ENCODE data around the gene GPR158. TPM values are rescaled to one million over a fixed set of nuclear protein-coding genes. Genes with fewer than 3 reads are reported as not detected.

The GPR158 gene
- total RNA-seq, 1 donor from 2014 or later, result 0.12 TPM

GRCh38 chr10:25573316-25573715 lies 398.5 kb downstream of the GPR158 start:
- H3K27ac ChIP-seq, result no peak overlapping the region
- TF ChIP-seq CTCF (IDR thresholded peaks at IDR 0.05), result no peak
- H3K36me3 ChIP-seq, result no peaks in the 10 kb centered on the region
- no peaks in the 10 kb centered on the region for H3K9me3 ChIP-seq
- H3K4me3 ChIP-seq, result no peak overlapping the region
- no peaks in the 10 kb centered on the region for H3K4me1 ChIP-seq
- ATAC-seq (no peak), DNase-seq (no peak)
- H3K27me3 ChIP-seq (ENCODE audit: low read depth), result no peaks in the 10 kb centered on the region
- intact Hi-C loops (cut with DNase I), result no loop called here

DNA sequence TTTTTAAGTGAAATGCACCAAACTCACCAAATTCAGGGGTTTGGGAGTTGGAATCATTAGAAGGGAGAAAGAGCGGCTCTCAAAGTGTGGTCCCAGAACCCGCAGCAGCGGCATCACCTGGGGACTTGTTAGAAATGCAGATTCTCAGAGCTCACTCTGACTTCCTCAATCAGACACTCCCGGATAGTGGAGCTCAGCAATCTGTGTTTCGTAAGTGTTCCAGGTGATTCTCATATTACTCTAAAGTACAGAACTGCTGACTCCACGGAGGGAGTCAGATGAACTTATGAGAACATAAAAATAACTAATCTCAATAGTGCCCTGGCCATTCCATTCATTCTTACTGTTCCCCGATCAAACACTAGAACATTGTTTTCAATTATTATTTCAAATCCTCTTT lies 400.5 kb downstream of the GPR158 start:
- Histone ChIP-seq H3K27ac (no peak overlapping the region), H3K9me3 (no peaks in the 10 kb centered on the region), H3K4me1 (no peaks in the 10 kb centered on the region), H3K4me3 (no peak overlapping the region), H3K36me3 (no peaks in the 10 kb centered on the region), H3K27me3 (ENCODE audit: low read depth) (no peaks in the 10 kb centered on the region)
- TF ChIP-seq CTCF (IDR thresholded peaks at IDR 0.05), result no peak
- DNase-seq (no peak), ATAC-seq (peak; percentile 37 to 84)
- intact Hi-C loops (cut with DNase I), result no loop called here

- intact Hi-C loops (cut with DNase I), result no loop called here
- no peak for TF ChIP-seq CTCF (IDR thresholded peaks at IDR 0.05)
- Histone ChIP-seq H3K27me3 (ENCODE audit: low read depth) (no peaks in the 10 kb centered on the region), H3K4me3 (no peak overlapping the region), H3K36me3 (no peaks in the 10 kb centered on the region), H3K4me1 (no peaks in the 10 kb centered on the region), H3K9me3 (no peaks in the 10 kb centered on the region), H3K27ac (no peak overlapping the region)
- DNase-seq, result no peak
- no peak for ATAC-seq
These were observed 403.3 kb downstream of the GPR158 start for GRCh38 chr10:25578061-25578460.

GRCh38 chr10:25582961-25583360 lies 408.2 kb downstream of the GPR158 start:
- H3K27me3 ChIP-seq (ENCODE audit: low read depth), result no peaks in the 10 kb centered on the region
- H3K36me3 ChIP-seq, result no peaks in the 10 kb centered on the region
- peak in 1 of 2 donors; percentile 16 for ATAC-seq
- TF ChIP-seq CTCF (IDR thresholded peaks at IDR 0.05), result no peak
- no peaks in the 10 kb centered on the region for H3K9me3 ChIP-seq
- no peak overlapping the region for H3K4me3 ChIP-seq
- H3K4me1 ChIP-seq, result no peaks in the 10 kb centered on the region
- intact Hi-C loops (cut with DNase I), result no loop called here
- H3K27ac ChIP-seq, result no peak overlapping the region
- DNase-seq, result no peak

DNA sequence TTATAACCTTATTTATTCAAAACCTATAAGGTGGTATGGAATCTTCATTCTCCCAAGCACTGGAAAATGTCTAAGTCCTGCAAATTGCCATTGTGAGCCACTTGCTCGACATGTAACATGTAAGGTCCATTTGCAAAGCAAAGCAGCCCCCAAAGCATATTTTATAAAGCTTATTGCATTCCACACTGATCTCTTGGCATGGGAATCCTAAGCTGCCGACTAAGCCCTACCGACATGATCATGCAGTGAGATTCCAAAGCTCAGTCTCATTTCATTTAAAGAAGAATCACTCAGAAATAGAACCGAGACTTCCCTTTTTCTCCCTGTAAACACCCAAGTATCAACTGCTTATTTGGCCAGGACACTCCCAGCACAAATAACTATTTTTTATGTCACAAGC lies 425.9 kb downstream of the GPR158 start:
- Histone ChIP-seq H3K9me3 (no peaks in the 10 kb centered on the region), H3K27me3 (ENCODE audit: low read depth) (no peaks in the 10 kb centered on the region), H3K4me3 (no peak overlapping the region), H3K36me3 (no peaks in the 10 kb centered on the region), H3K4me1 (no peaks in the 10 kb centered on the region), H3K27ac (no peak overlapping the region)
- DNase-seq, result no peak
- intact Hi-C loops (cut with DNase I), result no loop called here
- no peak for TF ChIP-seq CTCF (IDR thresholded peaks at IDR 0.05)
- ATAC-seq, result no peak

GRCh38 chr10:25604591-25604990 lies 429.8 kb downstream of the GPR158 start:
- no peak overlapping the region for H3K4me3 ChIP-seq
- H3K36me3 ChIP-seq, result no peaks in the 10 kb centered on the region
- no peaks in the 10 kb centered on the region for H3K9me3 ChIP-seq
- DNase-seq, result no peak
- intact Hi-C loops (cut with DNase I), result no loop called here
- H3K4me1 ChIP-seq, result no peaks in the 10 kb centered on the region
- no peaks in the 10 kb centered on the region for H3K27me3 ChIP-seq (ENCODE audit: low read depth)
- TF ChIP-seq CTCF (IDR thresholded peaks at IDR 0.05), result no peak
- no peak for ATAC-seq
- H3K27ac ChIP-seq, result no peak overlapping the region
